Right atrium auricular region (tissue), 2 donors: ENCODE data around the gene LZTS3. TPM values are rescaled to one million over a fixed set of nuclear protein-coding genes. Genes with fewer than 3 reads are reported as not detected.
A peak's percentile ranks its signal among the peaks of the same experiment; 100 is the strongest.
"Not testable (repeated sequence)": the region's sequence is repeated elsewhere in the genome, so short reads cannot be mapped to it uniquely, and the experiment has no call there.

Source experiments
- DNase-seq: peaks from one replicate; pipeline ENCODE4 v3.0.0-alpha.2; 2019; ENCODE audit warnings: low spot score
- H3K27ac ChIP-seq, 2 donors: fragments of 200-600 bp; sonication (generic); 1 replicate in 1 of 2; 2 replicates in 1 of 2; pipeline ENCODE4 v1.5.1; 2016 to 2019
- H3K27me3 ChIP-seq, 2 donors: fragments of 200-600 bp; sonication (generic); one replicate each; pipeline versions ENCODE4 v1.5.1 to v1.6.0; 2017 to 2019
- H3K36me3 ChIP-seq: fragments of 200-600 bp; sonication (generic); one replicate; pipeline ENCODE4 v1.5.1; 2016
- H3K4me1 ChIP-seq, 2 donors: fragments of 200-600 bp; sonication (generic); one replicate each; pipeline versions ENCODE4 v1.5.1 to v1.6.0; 2017 to 2019
- H3K4me3 ChIP-seq, 2 donors: fragments of 200-600 bp; sonication (generic); 1 replicate in 1 of 2; 2 replicates in 1 of 2; pipeline ENCODE4 v1.5.1; 2017 to 2019; ENCODE audit warnings: mild to moderate bottlenecking in 1 of 2, moderate library complexity in 1 of 2
- H3K9me3 ChIP-seq, 2 donors: fragments of 200-600 bp; sonication (generic); one replicate each; pipeline ENCODE4 v1.5.1; 2019
- CTCF ChIP-seq, 2 donors: fragments of 200-600 bp; sonication (generic); IDR thresholded peaks; one replicate each; pipeline ENCODE4 v1.5.1; 2019; ENCODE audit warnings: antibody characterized with exemption in 2 of 2
- total RNA-seq, 2 donors: library from RNA; depleted of rRNA; stranded (reverse); fragments of >200 nt; gene quantifications; one replicate each; pipeline ENCODE4 v1.1.0, GENCODE V29; 2016

LZTS3 gene
- total RNA-seq = 10 to 100 TPM; 18.9 to 25.9 TPM

DNA sequence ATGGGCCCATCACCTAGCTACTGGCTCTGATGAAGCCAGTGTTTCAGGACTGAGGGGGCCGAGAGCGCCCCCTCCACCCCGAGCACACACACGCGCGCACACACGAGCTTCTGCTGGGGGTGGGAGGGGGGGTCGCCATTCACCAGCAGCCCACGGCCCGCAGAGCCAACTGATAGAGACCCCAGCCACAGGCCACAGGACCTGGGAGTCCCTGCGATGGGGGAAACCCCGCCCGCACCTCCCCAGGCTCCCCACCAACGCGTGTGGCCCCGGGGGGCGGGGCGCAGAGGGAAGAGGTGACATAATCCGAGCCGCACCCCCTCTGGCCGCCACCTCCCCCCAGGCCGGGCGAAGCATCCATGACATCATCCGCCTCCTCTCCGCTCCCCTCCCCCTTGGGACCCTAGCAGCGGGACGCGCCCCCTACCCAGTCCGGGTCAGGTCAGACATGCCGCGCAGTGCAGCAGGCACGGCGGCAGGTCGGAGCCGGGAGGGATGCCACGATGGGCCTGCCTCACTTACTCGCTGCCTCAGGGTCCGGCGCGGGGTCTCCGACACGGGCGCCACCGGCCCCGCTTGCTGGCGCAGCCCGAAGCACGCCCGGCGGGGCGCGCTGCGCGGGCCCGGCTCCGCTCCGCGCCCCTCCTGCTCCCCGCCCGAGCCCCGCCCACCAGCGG, at the start of gene LZTS3:
TSS of gene LZTS3 (minus strand) at position 617 of the 677 bp plus-strand sequence. CDS start 6,386 bp downstream, outside the sequence.
- Histone ChIP-seq H3K36me3 (no peaks in the 10 kb centered on the region), H3K4me1 (peaks cover 0 to 24% of the 10 kb centered on the region in 2 donors), H3K4me3 (peak within 1 kb of the TSS; percentile 80 to 92), H3K27me3 (no peaks in the 10 kb centered on the region), H3K9me3 (no peaks in the 10 kb centered on the region), H3K27ac (peak within 1 kb of the TSS; percentile 80 to 81)
- TF ChIP-seq CTCF (IDR thresholded peaks at IDR 0.05) = no peak
- peak; percentile 73 for DNase-seq

DNA sequence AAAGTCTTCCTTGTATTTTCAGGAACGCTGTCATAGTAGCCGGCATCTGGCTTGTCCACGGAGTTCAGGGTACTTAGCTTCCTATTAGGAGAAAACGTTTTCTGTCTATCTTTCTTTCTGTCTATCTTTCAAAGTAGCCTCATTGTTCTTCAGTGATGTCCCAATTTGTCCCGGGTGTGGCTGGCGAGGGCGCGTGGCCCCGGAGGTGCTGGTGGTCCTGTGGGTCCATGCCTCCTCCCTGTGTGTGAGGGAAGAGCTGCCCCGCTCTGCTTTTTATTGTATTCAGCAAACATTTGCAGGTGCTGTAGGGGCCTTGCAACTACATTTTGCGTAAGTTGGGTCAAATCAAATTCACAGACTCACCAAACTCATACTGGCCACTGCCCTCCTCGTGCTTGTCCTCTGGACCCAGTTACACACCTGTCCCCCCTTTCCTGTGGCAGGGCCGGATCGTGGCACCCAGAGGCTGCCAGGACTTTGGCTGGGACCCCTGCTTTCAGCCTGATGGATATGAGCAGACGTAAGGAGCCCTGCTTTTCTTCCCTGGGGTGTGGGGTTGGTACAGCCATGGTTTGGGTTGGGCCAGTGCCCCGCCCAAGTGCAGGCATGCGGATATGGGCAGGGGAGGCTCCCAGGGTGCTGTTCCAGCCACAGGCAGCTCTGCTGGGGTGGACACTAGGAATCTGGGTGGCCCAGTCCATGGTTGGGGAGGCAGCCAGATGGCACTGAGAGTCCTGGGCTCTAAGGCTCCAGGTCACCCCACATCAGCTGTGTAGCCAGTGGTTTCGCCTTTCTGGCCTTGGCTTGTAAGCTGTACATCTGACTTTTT, 48.3 kb upstream of the LZTS3 start:
- peaks cover 18% of the 10 kb centered on the region for H3K36me3 ChIP-seq
- H3K4me3 ChIP-seq = no peak overlapping the region
- H3K9me3 ChIP-seq = no peaks in the 10 kb centered on the region
- no peak overlapping the region for H3K27ac ChIP-seq
- TF ChIP-seq CTCF (IDR thresholded peaks at IDR 0.05) = no peak
- H3K27me3 ChIP-seq = no peaks in the 10 kb centered on the region
- H3K4me1 ChIP-seq = peaks cover 0 to 8% of the 10 kb centered on the region in 2 donors
- no peak for DNase-seq

DNA sequence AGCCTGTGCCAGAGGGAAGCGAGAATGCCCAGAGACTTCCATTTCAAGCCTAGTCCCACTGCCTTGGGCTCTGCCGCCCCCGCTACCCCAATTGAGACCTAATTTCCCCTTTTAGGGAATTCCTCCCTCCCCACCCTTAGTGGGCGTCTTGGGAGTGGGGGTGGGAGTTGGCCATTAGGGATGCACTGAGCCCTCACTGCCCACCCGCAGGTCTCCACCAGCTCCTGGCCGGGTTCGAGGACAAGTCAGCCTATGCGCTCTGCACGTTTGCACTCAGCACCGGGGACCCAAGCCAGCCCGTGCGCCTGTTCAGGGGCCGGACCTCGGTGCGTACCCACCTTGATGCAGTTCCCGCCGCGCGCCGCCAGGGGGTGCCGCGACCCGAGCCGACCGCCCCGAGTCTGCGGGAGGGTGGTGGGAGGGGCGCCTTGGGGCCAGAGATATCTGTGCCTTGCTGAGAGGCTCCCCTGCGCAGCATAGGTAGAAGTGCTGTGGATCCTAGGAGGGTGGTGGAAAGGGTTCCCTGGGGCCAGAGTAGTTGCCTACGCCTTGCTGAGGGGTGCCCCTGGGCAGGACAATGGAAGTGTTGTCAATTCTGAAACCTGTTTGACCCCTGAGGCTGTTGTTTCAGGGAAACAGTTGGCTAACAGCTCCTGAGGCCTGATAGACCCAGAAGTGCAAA, 45.1 kb upstream of the LZTS3 start:
- Histone ChIP-seq H3K36me3 (peaks cover 31% of the 10 kb centered on the region), H3K27ac (no peak overlapping the region), H3K27me3 (no peaks in the 10 kb centered on the region), H3K4me3 (no peak overlapping the region), H3K4me1 (peaks cover 0 to 8% of the 10 kb centered on the region in 2 donors), H3K9me3 (no peaks in the 10 kb centered on the region)
- DNase-seq = no peak
- peak; percentile 88 to 96 for TF ChIP-seq CTCF (IDR thresholded peaks at IDR 0.05)

- H3K4me3 ChIP-seq, H3K27ac ChIP-seq, H3K4me1 ChIP-seq, H3K9me3 ChIP-seq, DNase-seq, H3K27me3 ChIP-seq: not testable (repeated sequence)
- peaks cover 19% of the 10 kb centered on the region for H3K36me3 ChIP-seq
Observed at GRCh38 chr20:3215359-3215917, 42.1 kb upstream of the LZTS3 start.

GRCh38 chr20:3213226-3213625, 39.9 kb upstream of the LZTS3 start:
- Histone ChIP-seq H3K27ac (no peak overlapping the region), H3K36me3 (peaks cover 19% of the 10 kb centered on the region), H3K4me1 (peaks cover 0 to 17% of the 10 kb centered on the region in 2 donors), H3K27me3 (no peaks in the 10 kb centered on the region), H3K4me3 (no peak overlapping the region), H3K9me3 (no peaks in the 10 kb centered on the region)
- no peak for DNase-seq
- no peak for TF ChIP-seq CTCF (IDR thresholded peaks at IDR 0.05)
